K562 (cell line): ENCODE data around the gene PTPRC. TPM values are rescaled to one million over a fixed set of nuclear protein-coding genes. Genes with fewer than 3 reads are reported as not detected.

Source experiments
- ATAC-seq: fragments of 200-7000 bp; cut with Tn5 transposase; 3 replicates; pipeline ENCODE4 v1.9.1; 2020; ENCODE audit warnings: moderate library complexity
- BruUV-seq: library from RNA; stranded (reverse); fragments of 400-500 nt; replicated peaks from 2 replicates; lab custom pipeline; 2021; lab: Mats Ljungman, UMichigan
- CTCF ChIA-PET: fragments of 300-600 bp; formaldehyde crosslinking; extraction: SDS; loops from one replicate; lab custom pipeline; 2021; ENCODE audit warnings: low intra/inter-chr PET ratio; lab: Yijun Ruan, JAX
- POLR2A ChIA-PET: fragments of 300-600, 350-650 bp; sonication (Branson Sonifier 250); formaldehyde crosslinking; extraction: SDS; loops from one replicate; lab custom pipeline; 2021; ENCODE audit warnings: antibody characterized with exemption, inconsistent platforms; lab: Yijun Ruan, JAX
- DNase-seq, 4 experiments: peaks; one replicate each; pipeline versions ENCODE4 v3.0.0 to v3.0.0-alpha.2; 2011 to 2018; ENCODE audit warnings: low spot score in 3 of 4, mixed read lengths in 3 of 4; ENCODE audit errors: extremely low read depth in 1 of 4
- FAIRE-seq: peaks from 2 replicates; lab custom pipeline; 2011; peaks lifted over from hg19 to GRCh38; lab: Jason Lieb, UNC
- H2AFZ ChIP-seq: 2 replicates; pipeline ENCODE4 v1.6.0; 2011; ENCODE audit warnings: low read depth, low read length, control low read depth, inconsistent platforms
- H3K27ac ChIP-seq: fragments of 200-600 bp; 3 replicates; pipeline ENCODE4 v1.8.0; 2011; ENCODE audit warnings: low read depth, mild to moderate bottlenecking, control low read depth, inconsistent platforms, low read length, moderate library complexity, mixed read lengths; ENCODE audit errors: extremely low read depth
- H3K27me3 ChIP-seq, 2 experiments: fragments of 300-600 bp in 1 of 2; 2 replicates in 1 of 2; 3 replicates in 1 of 2; pipeline versions ENCODE4 v1.6.0 to v1.8.0; 2011; ENCODE audit warnings: inconsistent platforms in 2 of 2, low read length in 2 of 2, mild to moderate bottlenecking in 1 of 2, mixed read lengths in 1 of 2, moderate library complexity in 1 of 2; ENCODE audit not compliant: control insufficient read depth in 2 of 2, insufficient read depth in 2 of 2
- H3K36me3 ChIP-seq: fragments of 300-600 bp; 3 replicates; pipeline ENCODE4 v1.8.0; 2011; ENCODE audit warnings: mild to moderate bottlenecking, low read length, inconsistent platforms; ENCODE audit not compliant: control insufficient read depth, insufficient read depth
- H3K4me1 ChIP-seq, 2 experiments: fragments of 200-600 bp in 1 of 2; replicated peaks in 1 of 2; 2 replicates in 1 of 2; 3 replicates in 1 of 2; pipeline versions ENCODE4 v1.5.1 to v1.8.0; 2011; ENCODE audit warnings: inconsistent platforms in 2 of 2, low read length in 2 of 2, mild to moderate bottlenecking in 1 of 2, mixed read lengths in 1 of 2, moderate library complexity in 1 of 2; ENCODE audit not compliant: control insufficient read depth in 2 of 2, insufficient read depth in 2 of 2
- H3K4me2 ChIP-seq: 2 replicates; pipeline ENCODE4 v1.6.1; 2011; ENCODE audit warnings: low read length, control low read depth, inconsistent platforms, mixed read lengths; ENCODE audit not compliant: insufficient read depth
- H3K4me3 ChIP-seq: fragments of 200-600 bp; sonication (generic), shearing (Covaris generic); 2 replicates; pipeline ENCODE4 v1.5.1; 2016; ENCODE audit warnings: control low read depth, inconsistent platforms
- H3K79me2 ChIP-seq: fragments of 200-600 bp; 3 replicates; pipeline ENCODE4 v1.8.0; 2011; ENCODE audit warnings: low read length, inconsistent platforms; ENCODE audit not compliant: control insufficient read depth, insufficient read depth
- H3K9ac ChIP-seq, 2 experiments: 2 replicates each; pipeline versions ENCODE4 v1.6.0 to v1.6.1; 2011; ENCODE audit warnings: low read depth in 2 of 2, low read length in 2 of 2, control low read depth in 1 of 2, inconsistent platforms in 1 of 2, mild to moderate bottlenecking in 1 of 2, mixed read lengths in 1 of 2; ENCODE audit not compliant: insufficient read depth in 1 of 2
- H3K9me1 ChIP-seq: one replicate; pipeline ENCODE4 v1.6.0; 2011; ENCODE audit warnings: inconsistent platforms, mild to moderate bottlenecking, low read length, moderate library complexity; ENCODE audit not compliant: control insufficient read depth, insufficient read depth
- H3K9me3 ChIP-seq: replicated peaks from 2 replicates; pipeline ENCODE4 v1.5.1; 2011; ENCODE audit warnings: low read depth, low read length, inconsistent platforms; ENCODE audit not compliant: control insufficient read depth, insufficient read depth
- H4K20me1 ChIP-seq: replicated peaks from 2 replicates; pipeline ENCODE4 v1.6.1; 2011; ENCODE audit warnings: low read length, inconsistent platforms, mixed read lengths; ENCODE audit not compliant: control insufficient read depth, insufficient read depth
- CREB1 ChIP-seq, 2 experiments: sonication (generic) in 1 of 2; formaldehyde crosslinking in 1 of 2; IDR thresholded peaks; 2 replicates each; pipeline versions ENCODE4 v1.6.1 to v1.8.0; 2012 to 2022; ENCODE audit warnings: inconsistent platforms in 1 of 2, mild to moderate bottlenecking in 1 of 2, missing genetic modification reagents in 1 of 2, moderate library complexity in 1 of 2
- MAZ ChIP-seq, 2 experiments: fragments of 450-650 bp in 1 of 2; sonication (generic) in 1 of 2; formaldehyde crosslinking; IDR thresholded peaks in 1 of 2; conservative IDR thresholded peaks in 1 of 2; 2 replicates each; pipeline versions ENCODE4 v1.4.0 to v1.5.0; 2020; ENCODE audit warnings: mild to moderate bottlenecking in 1 of 2, missing genetic modification reagents in 1 of 2
- PHB2 ChIP-seq: fragments of 450-650 bp; IDR thresholded peaks from 2 replicates; pipeline ENCODE4 v1.6.1; 2017; ENCODE audit warnings: low read depth
- POLR2G ChIP-seq: fragments of 200-400 bp; formaldehyde crosslinking; IDR thresholded peaks from 2 replicates; pipeline ENCODE4 v1.6.1; 2017; ENCODE audit warnings: low read depth, mild to moderate bottlenecking, antibody characterized with exemption, low read length, moderate library complexity
- RBBP5 ChIP-seq: fragments of 200-600 bp; sonication (generic); IDR thresholded peaks from 2 replicates; pipeline ENCODE4 v1.6.1; 2012; ENCODE audit warnings: borderline replicate concordance, mild to moderate bottlenecking, low read length, control low read depth, inconsistent platforms; ENCODE audit not compliant: insufficient read depth, poor library complexity, severe bottlenecking
- ZNF3 ChIP-seq: fragments of 250-450 bp; sonication (Bioruptor Pico); IDR thresholded peaks from 2 replicates; pipeline ENCODE4 v1.5.0; 2021; ENCODE audit warnings: mild to moderate bottlenecking, moderate library complexity
- ZNF347 ChIP-seq: fragments of 450-650 bp; formaldehyde crosslinking; IDR thresholded peaks from 2 replicates; pipeline ENCODE4 v1.4.0; 2020; ENCODE audit warnings: low read depth, mild to moderate bottlenecking, moderate library complexity
- in situ Hi-C: fragments of 300-500 bp; cut with MboI; formaldehyde crosslinking; loops from 4 replicates; pipeline ENCODE4 v1.15.0; 2018; ENCODE audit warnings: inconsistent platforms, mixed read lengths
- intact Hi-C: fragments of 100-400 bp; cut with micrococcal nuclease; formaldehyde crosslinking; loops from 2 replicates; pipeline ENCODE4 v1.14.2; 2022
- polyA plus RNA-seq, 8 experiments: library from polyadenylated mRNA; depleted of rRNA in 4 of 8; stranded (reverse) in 5 of 8; unstranded in 3 of 8; fragments of >200 nt; fragmentation: Nextera tagmentation in 2 of 8; fragmentation: Illumina TruSeq in 1 of 8; extraction: Ambion mirVana in 2 of 8; extraction: Trizol in 1 of 8; gene quantifications; 2 replicates each; pipeline versions ENCODE4 v1.2.1 to v1.2.3, GENCODE V29; 2011 to 2014; ENCODE audit warnings: inconsistent platforms in 1 of 8, missing spikeins in 1 of 8
- total RNA-seq, 7 experiments: library from RNA; depleted of rRNA in 6 of 7; stranded (reverse); fragments of >200 nt in 6 of 7; fragmentation: Illumina TruSeq in 2 of 7; extraction: Trizol in 2 of 7; gene quantifications; 2 replicates each; pipeline versions ENCODE4 v1.2.1 to v1.2.3, GENCODE V29; 2011 to 2021; ENCODE audit warnings: low replicate concordance in 1 of 7
- TF ChIP-seq, protein P1 (sequence below): fragments of 450-650 bp; formaldehyde crosslinking; IDR thresholded peaks from 2 replicates; pipeline ENCODE4 v1.4.0; 2022; ENCODE audit warnings: missing genetic modification characterization

The PTPRC gene
- total and polyA plus RNA-seq, 9 of the 15 experiments (the other 6 are each of a cell fraction or from before 2014, with no cell fraction given) = 7.1 to 107 (median 62.9) TPM

DNA sequence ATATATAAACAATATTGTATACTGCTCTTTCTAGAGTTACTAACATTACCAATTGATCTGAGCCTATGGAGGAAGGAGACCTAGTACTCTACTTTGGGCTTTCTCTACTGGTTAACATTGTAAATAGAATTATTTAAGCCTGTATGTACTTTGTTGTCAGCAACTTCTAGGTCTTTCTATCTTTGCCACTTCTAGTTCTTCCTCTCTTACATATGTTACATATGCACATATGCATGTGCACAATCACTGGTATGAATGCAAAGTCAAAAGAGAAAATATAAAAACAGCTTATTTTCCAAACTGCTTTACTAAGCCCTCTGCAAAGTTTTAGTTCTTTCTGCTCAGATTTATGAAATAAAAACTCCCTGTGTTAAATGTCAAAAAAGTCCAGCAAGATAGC is 84.3 kb downstream of the PTPRC start:
- POLR2A ChIA-PET = no interaction called here
- Histone ChIP-seq H2AFZ (no peak overlapping the region), H3K27me3 (no peaks in the 10 kb centered on the region), H3K9me1 (no peaks in the 10 kb centered on the region), H3K4me2 (no peak overlapping the region), H3K36me3 (peaks cover 6% of the 10 kb centered on the region; the same call in 1 of the 3 replicates), H3K4me1 (no peaks in the 10 kb centered on the region), H3K4me3 (no peak overlapping the region), H3K79me2 (no peaks in the 10 kb centered on the region), H4K20me1 (no peaks in the 10 kb centered on the region), H3K27ac (no peak overlapping the region), H3K9me3 (no peaks in the 10 kb centered on the region), H3K9ac (no peak overlapping the region)
- no peak for DNase-seq
- BruUV-seq = no TSS peak
- FAIRE-seq = no peak
- ATAC-seq = no peak
- in situ Hi-C loops = no loop called here
- CTCF ChIA-PET = no interaction called here
- TF ChIP-seq RBBP5 (no peak), CREB1 (IDR thresholded peaks at IDR 0.05) (no peak), CREB1 (CRISPR knock-in tag; IDR thresholded peaks at IDR 0.05) (no peak), POLR2G (no peak), PHB2 (no peak)
- intact Hi-C loops = no loop called here

- H3K4me3 ChIP-seq = no peak overlapping the region
- H3K4me1 ChIP-seq = no peaks in the 10 kb centered on the region
- H3K9me1 ChIP-seq = no peaks in the 10 kb centered on the region
- DNase-seq = no peak
- H3K27ac ChIP-seq = no peak overlapping the region
- H3K27me3 ChIP-seq = no peaks in the 10 kb centered on the region
- no peak overlapping the region for H2AFZ ChIP-seq
- peaks cover 6% of the 10 kb centered on the region; the same call in 1 of the 3 replicates for H3K36me3 ChIP-seq
- intact Hi-C loops = no loop called here
- H4K20me1 ChIP-seq = no peaks in the 10 kb centered on the region
- in situ Hi-C loops = no loop called here
- POLR2A ChIA-PET = no interaction called here
- no peak for FAIRE-seq
- H3K9me3 ChIP-seq = no peaks in the 10 kb centered on the region
- H3K9ac ChIP-seq = no peak overlapping the region
- ATAC-seq = no peak
- H3K79me2 ChIP-seq = no peaks in the 10 kb centered on the region
- CTCF ChIA-PET = no interaction called here
- no peak overlapping the region for H3K4me2 ChIP-seq
- no TSS peak for BruUV-seq
- no peak for TF ChIP-seq MAZ (CRISPR knock-in tag; conservative IDR thresholded peaks at IDR 0.05 in 1 of 2, IDR thresholded peaks at IDR 0.05 in 1 of 2)
- TF ChIP-seq, protein P1, sequence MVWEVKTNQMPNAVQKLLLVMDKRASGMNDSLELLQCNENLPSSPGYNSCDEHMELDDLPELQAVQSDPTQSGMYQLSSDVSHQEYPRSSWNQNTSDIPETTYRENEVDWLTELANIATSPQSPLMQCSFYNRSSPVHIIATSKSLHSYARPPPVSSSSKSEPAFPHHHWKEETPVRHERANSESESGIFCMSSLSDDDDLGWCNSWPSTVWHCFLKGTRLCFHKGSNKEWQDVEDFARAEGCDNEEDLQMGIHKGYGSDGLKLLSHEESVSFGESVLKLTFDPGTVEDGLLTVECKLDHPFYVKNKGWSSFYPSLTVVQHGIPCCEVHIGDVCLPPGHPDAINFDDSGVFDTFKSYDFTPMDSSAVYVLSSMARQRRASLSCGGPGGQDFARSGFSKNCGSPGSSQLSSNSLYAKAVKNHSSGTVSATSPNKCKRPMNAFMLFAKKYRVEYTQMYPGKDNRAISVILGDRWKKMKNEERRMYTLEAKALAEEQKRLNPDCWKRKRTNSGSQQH (CRISPR knock-in tag) = no peak
- no peak for TF ChIP-seq ZNF3 (CRISPR knock-in tag)
- TF ChIP-seq ZNF347 = no peak
Measured at GRCh38 chr1:198725090-198725489, 86.2 kb downstream of the PTPRC start.
